MM.1S (cell line): ENCODE measurements around the gene MPPED1.

Experiments used
- EZH2 ChIP-seq: fragments of 300-600 bp; sonication (generic); optimal IDR thresholded peaks from 2 replicates; pipeline ENCODE3; 2017; ENCODE audit warnings: low read depth, mild to moderate bottlenecking, antibody characterized with exemption, low read length, mixed read lengths
- EZH2phosphoT487 ChIP-seq: fragments of 300-600 bp; sonication (generic); IDR thresholded peaks from 2 replicates; pipeline ENCODE4 v1.6.1; 2018; ENCODE audit warnings: antibody characterized with exemption, low read length
- TF ChIP-seq, protein P1 (sequence below): fragments of 300-600 bp; sonication (generic); IDR thresholded peaks from 2 replicates; pipeline ENCODE4 v1.5.1; 2016; ENCODE audit warnings: antibody characterized with exemption, low read length, mixed read lengths

DNA sequence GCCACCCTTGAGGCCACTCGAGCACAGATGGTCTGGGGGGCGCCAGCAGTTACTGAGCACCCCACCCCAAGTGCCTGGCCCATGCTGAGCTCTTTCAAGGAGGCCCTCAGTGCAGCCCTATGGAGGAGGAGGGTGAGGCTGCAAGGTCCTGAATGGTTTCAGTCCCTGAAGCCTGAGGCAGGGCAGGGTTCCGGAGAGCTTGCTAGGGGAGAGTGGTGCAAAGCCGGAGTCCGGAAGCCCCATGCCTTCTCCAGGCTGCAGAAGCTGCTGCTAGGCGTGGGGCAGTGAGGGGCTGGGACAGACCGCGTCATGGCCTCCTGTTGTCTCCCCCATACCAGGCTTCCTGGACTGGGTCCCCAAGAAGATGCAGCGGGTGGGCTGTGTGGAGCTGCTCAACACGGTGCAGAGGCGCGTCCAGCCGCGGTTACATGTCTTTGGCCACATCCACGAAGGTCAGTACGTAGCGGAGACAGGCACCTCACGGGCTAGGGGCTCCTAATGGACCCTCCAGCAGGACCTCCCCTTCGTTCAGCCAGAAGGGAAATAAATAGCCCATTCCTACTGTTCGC, 90.6 kb downstream of the MPPED1 start:
- TF ChIP-seq, protein P1, sequence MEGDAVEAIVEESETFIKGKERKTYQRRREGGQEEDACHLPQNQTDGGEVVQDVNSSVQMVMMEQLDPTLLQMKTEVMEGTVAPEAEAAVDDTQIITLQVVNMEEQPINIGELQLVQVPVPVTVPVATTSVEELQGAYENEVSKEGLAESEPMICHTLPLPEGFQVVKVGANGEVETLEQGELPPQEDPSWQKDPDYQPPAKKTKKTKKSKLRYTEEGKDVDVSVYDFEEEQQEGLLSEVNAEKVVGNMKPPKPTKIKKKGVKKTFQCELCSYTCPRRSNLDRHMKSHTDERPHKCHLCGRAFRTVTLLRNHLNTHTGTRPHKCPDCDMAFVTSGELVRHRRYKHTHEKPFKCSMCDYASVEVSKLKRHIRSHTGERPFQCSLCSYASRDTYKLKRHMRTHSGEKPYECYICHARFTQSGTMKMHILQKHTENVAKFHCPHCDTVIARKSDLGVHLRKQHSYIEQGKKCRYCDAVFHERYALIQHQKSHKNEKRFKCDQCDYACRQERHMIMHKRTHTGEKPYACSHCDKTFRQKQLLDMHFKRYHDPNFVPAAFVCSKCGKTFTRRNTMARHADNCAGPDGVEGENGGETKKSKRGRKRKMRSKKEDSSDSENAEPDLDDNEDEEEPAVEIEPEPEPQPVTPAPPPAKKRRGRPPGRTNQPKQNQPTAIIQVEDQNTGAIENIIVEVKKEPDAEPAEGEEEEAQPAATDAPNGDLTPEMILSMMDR: no peak
- no peak for TF ChIP-seq EZH2
- TF ChIP-seq EZH2phosphoT487: no peak
